ENCODE measurements around the gene CMTM5. TPM values are rescaled to one million over a fixed set of nuclear protein-coding genes. Genes with fewer than 3 reads are reported as not detected.

CMTM5 gene
- polyA plus RNA-seq, 1 donor (not counting 4 experiments of a cell fraction or from before 2014, with no cell fraction given): not detected

DNA sequence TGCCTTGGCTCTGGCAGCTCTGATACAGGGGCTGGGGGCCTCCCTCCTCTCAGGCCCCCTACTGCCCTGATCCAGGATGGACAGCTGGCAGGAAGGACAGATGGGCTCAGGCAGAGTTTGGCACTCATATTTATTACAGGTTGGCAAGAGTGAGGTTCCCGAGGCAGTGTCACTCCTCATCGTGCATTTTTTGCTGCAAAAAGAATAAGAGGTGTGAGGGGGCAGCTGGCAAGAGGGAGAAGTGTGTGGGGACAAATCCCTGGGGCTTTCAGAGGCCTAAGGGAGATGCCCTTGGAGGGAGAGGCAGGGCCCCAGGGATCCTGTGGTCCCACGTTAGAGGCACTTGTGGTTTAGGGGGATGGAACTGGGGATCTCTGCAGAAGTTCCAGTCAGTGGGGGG lies 5.0 kb downstream of the CMTM5 start:
- Histone ChIP-seq H3K27me3 (ENCODE audit: control insufficient read depth, extremely low read depth, insufficient read depth, low read length) (peaks cover 7% of the 10 kb centered on the region), H3K4me1 (ENCODE audit: control insufficient read depth, extremely low read depth, insufficient read depth, low read length) (no peaks in the 10 kb centered on the region), H3K27ac (ENCODE audit: control insufficient read depth, insufficient read depth, low read length) (no peak overlapping the region), H3K9me1 (ENCODE audit: control insufficient read depth, extremely low read depth, insufficient read depth, low read length) (no peaks in the 10 kb centered on the region), H4K20me1 (ENCODE audit: control insufficient read depth, extremely low read depth, insufficient read depth, low read length) (no peaks in the 10 kb centered on the region), H3K36me3 (ENCODE audit: control insufficient read depth in 2 of 2, extremely low read depth in 1 of 2, insufficient read depth in 2 of 2, low read length in 2 of 2) (no peaks in the 10 kb centered on the region), H2AFZ (ENCODE audit: control insufficient read depth, low read length) (no peak overlapping the region), H3K79me2 (ENCODE audit: control insufficient read depth, insufficient read depth, low read length) (no peaks in the 10 kb centered on the region), H3K4me3 (ENCODE audit: control insufficient read depth in 2 of 3, extremely low read depth in 1 of 3, insufficient read depth in 2 of 3, low read depth in 1 of 3, low read length in 3 of 3) (no peak overlapping the region), H3K9me3 (ENCODE audit: control insufficient read depth, low read depth, low read length) (no peaks in the 10 kb centered on the region), H3K9ac (ENCODE audit: control insufficient read depth, extremely low read depth, insufficient read depth, low read length) (no peak overlapping the region), H3K4me2 (ENCODE audit: control insufficient read depth, extremely low read depth, insufficient read depth, low read depth, low read length) (no peak overlapping the region)
- TF ChIP-seq EZH2 (IDR thresholded peaks at IDR 0.05; ENCODE audit: low read length): no peak
- TF ChIP-seq, protein P1, sequence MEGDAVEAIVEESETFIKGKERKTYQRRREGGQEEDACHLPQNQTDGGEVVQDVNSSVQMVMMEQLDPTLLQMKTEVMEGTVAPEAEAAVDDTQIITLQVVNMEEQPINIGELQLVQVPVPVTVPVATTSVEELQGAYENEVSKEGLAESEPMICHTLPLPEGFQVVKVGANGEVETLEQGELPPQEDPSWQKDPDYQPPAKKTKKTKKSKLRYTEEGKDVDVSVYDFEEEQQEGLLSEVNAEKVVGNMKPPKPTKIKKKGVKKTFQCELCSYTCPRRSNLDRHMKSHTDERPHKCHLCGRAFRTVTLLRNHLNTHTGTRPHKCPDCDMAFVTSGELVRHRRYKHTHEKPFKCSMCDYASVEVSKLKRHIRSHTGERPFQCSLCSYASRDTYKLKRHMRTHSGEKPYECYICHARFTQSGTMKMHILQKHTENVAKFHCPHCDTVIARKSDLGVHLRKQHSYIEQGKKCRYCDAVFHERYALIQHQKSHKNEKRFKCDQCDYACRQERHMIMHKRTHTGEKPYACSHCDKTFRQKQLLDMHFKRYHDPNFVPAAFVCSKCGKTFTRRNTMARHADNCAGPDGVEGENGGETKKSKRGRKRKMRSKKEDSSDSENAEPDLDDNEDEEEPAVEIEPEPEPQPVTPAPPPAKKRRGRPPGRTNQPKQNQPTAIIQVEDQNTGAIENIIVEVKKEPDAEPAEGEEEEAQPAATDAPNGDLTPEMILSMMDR (optimal IDR thresholded peaks at IDR 0.05 in 1 of 3, IDR thresholded peaks at IDR 0.05 in 1 of 3, conservative IDR thresholded peaks at IDR 0.05 in 1 of 3; ENCODE audit: extremely low read depth in 1 of 3, insufficient read depth in 2 of 3, low read length in 3 of 3): no peak
- FAIRE-seq (no peak), DNase-seq (ENCODE audit: low read depth, low spot score) (no peak)
- dilution Hi-C loops (cut with MboI; ENCODE audit: extremely low pct_ligation_motif_present, low sequenced_read_pairs): no loop called here

DNA sequence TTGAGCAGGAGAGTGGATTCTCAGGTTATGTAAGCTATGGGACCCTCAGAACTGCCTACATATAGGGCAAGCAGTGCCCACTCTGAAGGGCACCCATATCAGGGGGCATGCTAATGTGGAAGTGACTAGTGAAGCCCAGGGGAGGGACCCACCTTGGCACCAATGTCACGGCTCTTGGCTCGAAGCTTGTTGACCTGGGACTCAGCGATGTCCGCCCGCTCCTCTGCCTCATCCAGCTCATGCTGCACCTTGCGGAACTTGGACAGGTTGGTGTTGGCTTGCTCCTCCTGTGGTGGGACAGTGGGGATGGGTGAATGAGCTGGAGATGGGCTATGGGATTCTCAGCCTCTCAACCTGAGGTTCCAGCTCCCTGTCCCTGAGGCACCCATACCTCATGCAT lies 5.4 kb downstream of the CMTM5 start:
- FAIRE-seq (no peak), DNase-seq (ENCODE audit: low read depth, low spot score) (no peak)
- Histone ChIP-seq H3K4me1 (ENCODE audit: control insufficient read depth, extremely low read depth, insufficient read depth, low read length) (no peaks in the 10 kb centered on the region), H3K27ac (ENCODE audit: control insufficient read depth, insufficient read depth, low read length) (no peak overlapping the region), H3K9me1 (ENCODE audit: control insufficient read depth, extremely low read depth, insufficient read depth, low read length) (no peaks in the 10 kb centered on the region), H2AFZ (ENCODE audit: control insufficient read depth, low read length) (no peak overlapping the region), H3K4me2 (ENCODE audit: control insufficient read depth, extremely low read depth, insufficient read depth, low read depth, low read length) (no peak overlapping the region), H3K79me2 (ENCODE audit: control insufficient read depth, insufficient read depth, low read length) (no peaks in the 10 kb centered on the region), H3K9ac (ENCODE audit: control insufficient read depth, extremely low read depth, insufficient read depth, low read length) (no peak overlapping the region), H3K27me3 (ENCODE audit: control insufficient read depth, extremely low read depth, insufficient read depth, low read length) (peaks cover 7% of the 10 kb centered on the region), H4K20me1 (ENCODE audit: control insufficient read depth, extremely low read depth, insufficient read depth, low read length) (no peaks in the 10 kb centered on the region), H3K4me3 (ENCODE audit: control insufficient read depth in 2 of 3, extremely low read depth in 1 of 3, insufficient read depth in 2 of 3, low read depth in 1 of 3, low read length in 3 of 3) (no peak overlapping the region), H3K36me3 (ENCODE audit: control insufficient read depth in 2 of 2, extremely low read depth in 1 of 2, insufficient read depth in 2 of 2, low read length in 2 of 2) (no peaks in the 10 kb centered on the region), H3K9me3 (ENCODE audit: control insufficient read depth, low read depth, low read length) (no peaks in the 10 kb centered on the region)
- dilution Hi-C loops (cut with MboI; ENCODE audit: extremely low pct_ligation_motif_present, low sequenced_read_pairs): no loop called here
- TF ChIP-seq, protein P1 (optimal IDR thresholded peaks at IDR 0.05 in 1 of 3, IDR thresholded peaks at IDR 0.05 in 1 of 3, conservative IDR thresholded peaks at IDR 0.05 in 1 of 3; ENCODE audit: extremely low read depth in 1 of 3, insufficient read depth in 2 of 3, low read length in 3 of 3): no peak
- TF ChIP-seq EZH2 (IDR thresholded peaks at IDR 0.05; ENCODE audit: low read length): no peak

All from keratinocyte (primary cell).